Loucy (cell line): ENCODE data around the gene DUS2.

ENCODE experiments used
- H2AFZ ChIP-seq: fragments of 200-600 bp; sonication (generic); 2 replicates; pipeline ENCODE4 v1.6.0; 2016; ENCODE audit warnings: antibody characterized with exemption, mild to moderate bottlenecking, low read length, moderate library complexity
- H3F3A ChIP-seq: fragments of 200-600 bp; 2 replicates; pipeline ENCODE4 v1.6.0; 2016; ENCODE audit warnings: antibody characterized with exemption, low read depth, mild to moderate bottlenecking
- H3K27me3 ChIP-seq: fragments of 200-600 bp; sonication (generic); 2 replicates; pipeline ENCODE4 v1.6.1; 2014; ENCODE audit warnings: low read length, mild to moderate bottlenecking; ENCODE audit not compliant: insufficient read depth, poor library complexity, severe bottlenecking
- H3K36me3 ChIP-seq: fragments of 200-600 bp; sonication (generic); 2 replicates; pipeline ENCODE4 v1.6.1; 2016; ENCODE audit warnings: low read length; ENCODE audit not compliant: insufficient read depth
- H3K4me1 ChIP-seq: fragments of 200-600 bp; sonication (generic); 2 replicates; pipeline ENCODE4 v1.5.1; 2014; ENCODE audit warnings: low read length, mild to moderate bottlenecking; ENCODE audit not compliant: insufficient read depth, poor library complexity, severe bottlenecking
- H3K4me2 ChIP-seq: fragments of 200-600 bp; sonication (generic); 2 replicates; pipeline ENCODE4 v1.6.0; 2014; ENCODE audit warnings: antibody characterized with exemption, low read length, low read depth, mild to moderate bottlenecking; ENCODE audit not compliant: poor library complexity, severe bottlenecking
- H3K4me3 ChIP-seq: fragments of 200-600 bp; sonication (generic); 2 replicates; pipeline ENCODE4 v1.5.1; 2014; ENCODE audit warnings: low read length, mild to moderate bottlenecking, mixed read lengths; ENCODE audit not compliant: poor library complexity, severe bottlenecking
- H3K79me2 ChIP-seq: fragments of 200-600 bp; sonication (generic); 2 replicates; pipeline ENCODE4 v1.6.1; 2014; ENCODE audit warnings: low read length; ENCODE audit not compliant: insufficient read depth
- H3K9ac ChIP-seq: fragments of 200-600 bp; sonication (generic); 2 replicates; pipeline ENCODE4 v1.6.0; 2014; ENCODE audit warnings: mild to moderate bottlenecking, low read depth, low read length, moderate library complexity; ENCODE audit not compliant: poor library complexity, severe bottlenecking
- H3K9me2 ChIP-seq: fragments of 200-600 bp; sonication (generic); replicated peaks from 2 replicates; pipeline ENCODE4 v1.6.1; 2016; ENCODE audit warnings: low read depth, low read length, mixed read lengths
- H3K9me3 ChIP-seq: fragments of 200-600 bp; sonication (generic); 2 replicates; pipeline ENCODE4 v1.6.1; 2014; ENCODE audit warnings: mild to moderate bottlenecking, antibody characterized with exemption, low read length, low read depth; ENCODE audit not compliant: insufficient read depth
- H4K20me1 ChIP-seq: fragments of 200-600 bp; sonication (generic); 2 replicates; pipeline ENCODE4 v1.6.0; 2014; ENCODE audit warnings: antibody characterized with exemption, low read length, mild to moderate bottlenecking; ENCODE audit not compliant: insufficient read depth, poor library complexity, severe bottlenecking
- EZH2phosphoT487 ChIP-seq: fragments of 200-600 bp; IDR thresholded peaks from 2 replicates; pipeline ENCODE4 v1.6.1; 2018; ENCODE audit warnings: antibody characterized with exemption, mild to moderate bottlenecking, moderate library complexity, borderline replicate concordance
- TF ChIP-seq, protein P1 (sequence below): fragments of 200-600 bp; sonication (generic); conservative IDR thresholded peaks from 2 replicates; pipeline ENCODE4 v1.5.1; 2014; ENCODE audit warnings: mild to moderate bottlenecking, antibody characterized with exemption, low read length

The DUS2 gene

DNA sequence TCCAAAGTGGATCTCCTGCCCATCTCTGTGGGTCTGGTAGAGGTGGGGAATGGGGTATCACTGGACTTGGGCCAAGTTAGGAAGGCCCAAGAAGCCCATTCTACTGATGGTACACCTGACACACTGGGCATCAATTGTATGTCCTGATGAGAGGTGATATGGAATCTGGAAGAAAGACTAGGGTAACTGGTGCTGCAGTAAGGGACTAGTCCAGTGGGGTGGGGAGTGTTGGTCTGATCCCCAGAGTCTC, 56.2 kb downstream of the DUS2 start:
- Histone ChIP-seq H3F3A (peaks cover 11% of the 10 kb centered on the region; the same call in 1 of the 2 replicates), H3K4me1 (peaks cover 87% of the 10 kb centered on the region), H3K9ac (peak overlapping the region; percentile 85), H3K9me3 (no peaks in the 10 kb centered on the region), H3K9me2 (no peaks in the 10 kb centered on the region), H3K36me3 (no peaks in the 10 kb centered on the region), H4K20me1 (no peaks in the 10 kb centered on the region), H3K79me2 (peaks cover 62% of the 10 kb centered on the region), H2AFZ (no peak overlapping the region), H3K27me3 (no peaks in the 10 kb centered on the region), H3K4me3 (peak overlapping the region; percentile 64), H3K4me2 (peak overlapping the region; percentile 86)
- TF ChIP-seq, protein P1, sequence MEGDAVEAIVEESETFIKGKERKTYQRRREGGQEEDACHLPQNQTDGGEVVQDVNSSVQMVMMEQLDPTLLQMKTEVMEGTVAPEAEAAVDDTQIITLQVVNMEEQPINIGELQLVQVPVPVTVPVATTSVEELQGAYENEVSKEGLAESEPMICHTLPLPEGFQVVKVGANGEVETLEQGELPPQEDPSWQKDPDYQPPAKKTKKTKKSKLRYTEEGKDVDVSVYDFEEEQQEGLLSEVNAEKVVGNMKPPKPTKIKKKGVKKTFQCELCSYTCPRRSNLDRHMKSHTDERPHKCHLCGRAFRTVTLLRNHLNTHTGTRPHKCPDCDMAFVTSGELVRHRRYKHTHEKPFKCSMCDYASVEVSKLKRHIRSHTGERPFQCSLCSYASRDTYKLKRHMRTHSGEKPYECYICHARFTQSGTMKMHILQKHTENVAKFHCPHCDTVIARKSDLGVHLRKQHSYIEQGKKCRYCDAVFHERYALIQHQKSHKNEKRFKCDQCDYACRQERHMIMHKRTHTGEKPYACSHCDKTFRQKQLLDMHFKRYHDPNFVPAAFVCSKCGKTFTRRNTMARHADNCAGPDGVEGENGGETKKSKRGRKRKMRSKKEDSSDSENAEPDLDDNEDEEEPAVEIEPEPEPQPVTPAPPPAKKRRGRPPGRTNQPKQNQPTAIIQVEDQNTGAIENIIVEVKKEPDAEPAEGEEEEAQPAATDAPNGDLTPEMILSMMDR = no peak
- TF ChIP-seq EZH2phosphoT487 = no peak

DNA sequence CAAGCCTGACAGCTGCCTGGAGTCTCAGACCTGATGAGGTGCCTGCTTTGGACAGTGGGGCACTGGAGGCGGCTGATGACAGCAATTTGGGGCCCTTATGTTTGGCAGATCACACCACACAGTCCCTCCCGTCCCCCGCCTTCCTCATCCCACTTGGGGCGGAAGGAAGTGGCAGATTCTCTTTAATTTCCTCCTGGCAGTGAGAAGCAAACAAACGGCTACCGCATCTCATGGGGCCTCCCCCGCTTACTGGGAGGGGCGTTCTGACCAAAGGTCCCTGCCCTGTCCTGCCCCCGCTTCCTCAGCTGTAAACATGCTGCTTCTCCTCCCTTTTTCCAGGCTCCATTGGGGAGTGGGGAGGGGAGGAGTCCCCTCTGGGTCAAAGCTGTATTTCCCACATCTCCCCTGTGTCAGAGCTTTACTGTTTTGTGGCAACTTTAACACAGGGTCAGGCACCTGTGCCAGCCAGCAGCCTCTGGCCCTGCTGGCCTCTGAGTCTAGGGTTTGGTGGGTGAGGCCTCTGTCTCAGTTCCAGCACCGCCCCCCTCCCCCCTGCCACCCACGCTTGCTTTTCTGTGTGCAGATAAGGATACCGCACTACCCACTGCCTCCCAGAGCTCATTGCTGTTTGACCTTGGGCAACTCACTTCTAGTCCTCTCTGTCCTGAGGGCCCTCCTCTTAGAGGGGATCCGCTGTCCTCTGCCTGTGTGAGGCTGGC, 56.7 kb downstream of the DUS2 start:
- Histone ChIP-seq H3K4me2 (peak overlapping the region; percentile 86), H3K36me3 (no peaks in the 10 kb centered on the region), H2AFZ (no peak overlapping the region), H3K9me3 (no peaks in the 10 kb centered on the region), H3K4me3 (peak overlapping the region; percentile 64), H3K27me3 (no peaks in the 10 kb centered on the region), H3K9me2 (no peaks in the 10 kb centered on the region), H3K9ac (peak overlapping the region; percentile 85), H4K20me1 (no peaks in the 10 kb centered on the region), H3F3A (peaks cover 11% of the 10 kb centered on the region; the same call in 1 of the 2 replicates), H3K79me2 (peaks cover 60% of the 10 kb centered on the region), H3K4me1 (peaks cover 85% of the 10 kb centered on the region)
- TF ChIP-seq, protein P1 = no peak
- TF ChIP-seq EZH2phosphoT487 = no peak

DNA sequence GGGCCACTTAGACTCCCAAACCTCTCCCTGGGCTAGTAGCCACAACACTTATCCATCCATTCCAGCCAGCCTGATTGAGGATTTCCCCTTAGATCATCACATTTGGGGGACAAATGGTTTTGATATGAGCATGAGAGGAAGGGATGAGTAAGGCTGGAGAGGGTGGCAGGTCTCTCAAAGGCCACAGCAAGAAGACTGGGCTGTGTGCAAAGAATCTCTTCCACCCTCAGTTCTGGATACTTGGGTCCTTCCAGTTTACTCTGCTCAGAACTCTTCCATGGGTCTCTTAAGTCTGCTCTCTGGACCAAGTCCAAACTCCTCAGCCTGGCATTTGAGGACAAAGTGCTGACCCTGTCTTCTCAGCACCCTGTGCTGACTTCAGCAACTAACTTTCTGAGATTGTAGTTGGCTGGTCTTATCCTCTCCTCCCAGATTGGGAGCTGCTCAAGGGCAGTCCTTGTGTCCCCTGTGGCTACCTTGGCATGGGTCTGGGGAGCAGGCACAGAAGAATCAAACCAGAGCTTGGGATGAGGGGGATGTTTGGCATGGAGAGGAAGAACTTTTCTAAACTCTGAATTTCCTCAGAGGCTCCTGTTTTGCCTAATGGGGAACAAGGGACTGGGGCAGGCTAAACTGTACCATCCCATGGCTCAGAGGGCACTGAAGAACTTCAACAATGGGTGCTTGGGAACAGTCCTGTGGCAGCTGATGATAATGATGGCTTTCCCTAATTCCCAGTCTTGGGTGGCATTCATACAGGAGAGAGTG, 59.0 kb downstream of the DUS2 start:
- Histone ChIP-seq H3K9me3 (no peaks in the 10 kb centered on the region), H4K20me1 (peaks cover 16% of the 10 kb centered on the region), H3K27me3 (no peaks in the 10 kb centered on the region), H3K79me2 (peaks cover 62% of the 10 kb centered on the region), H3K9me2 (no peaks in the 10 kb centered on the region), H3F3A (peaks cover 14% of the 10 kb centered on the region; the same call in 1 of the 2 replicates), H3K4me3 (no peak overlapping the region), H2AFZ (no peak overlapping the region), H3K4me1 (peaks cover 67% of the 10 kb centered on the region), H3K36me3 (no peaks in the 10 kb centered on the region), H3K4me2 (peak overlapping the region; percentile 11), H3K9ac (peak overlapping the region; percentile 99)
- no peak for TF ChIP-seq EZH2phosphoT487
- TF ChIP-seq, protein P1 = no peak
